H1 (cell line): ENCODE results near the gene MYH10. TPM values are rescaled to one million over a fixed set of nuclear protein-coding genes. Genes with fewer than 3 reads are reported as not detected.

Source experiments
- CTCF ChIA-PET: fragments of 300-600 bp; sonication (Branson Sonifier 250); formaldehyde crosslinking; loops from one replicate; lab custom pipeline; 2021; ENCODE audit not compliant: partially characterized antibody; lab: Charles Lee
- POLR2A ChIA-PET: fragments of 300-600 bp; sonication (Branson Sonifier 250); formaldehyde crosslinking; loops from one replicate; lab custom pipeline; 2021; ENCODE audit warnings: inconsistent platforms; ENCODE audit not compliant: partially characterized antibody; lab: Charles Lee
- DNase-seq, 2 experiments: peaks; one replicate each; pipeline versions ENCODE4 v3.0.0 to v3.0.0-alpha.2; 2010 to 2022; ENCODE audit warnings: low spot score in 2 of 2, low read depth in 1 of 2, mixed read lengths in 1 of 2
- FAIRE-seq: peaks from 2 replicates; lab custom pipeline; 2011; peaks lifted over from hg19 to GRCh38; lab: Jason Lieb, UNC
- H2AFZ ChIP-seq: 2 replicates; pipeline ENCODE4 v1.8.1; 2012; ENCODE audit warnings: low read length, inconsistent platforms
- H2AK5ac ChIP-seq: 2 replicates; pipeline ENCODE4 v1.6.1; 2013; ENCODE audit warnings: low read depth, low read length
- H2BK120ac ChIP-seq: replicated peaks from 2 replicates; pipeline ENCODE3; 2013; ENCODE audit warnings: low read depth, low read length, inconsistent platforms
- H2BK12ac ChIP-seq: 2 replicates; pipeline ENCODE4 v1.6.1; 2013; ENCODE audit warnings: low read depth, low read length
- H2BK15ac ChIP-seq: 2 replicates; pipeline ENCODE4 v1.6.1; 2013; ENCODE audit warnings: low read length
- H2BK20ac ChIP-seq: 2 replicates; pipeline ENCODE4 v1.6.1; 2013; ENCODE audit warnings: low read length
- H2BK5ac ChIP-seq: 2 replicates; pipeline ENCODE4 v1.6.1; 2013; ENCODE audit warnings: low read depth, low read length
- H3K14ac ChIP-seq: 2 replicates; pipeline ENCODE4 v1.6.1; 2013; ENCODE audit warnings: inconsistent platforms; ENCODE audit not compliant: insufficient read length
- H3K18ac ChIP-seq: 2 replicates; pipeline ENCODE4 v1.6.1; 2013; ENCODE audit warnings: low read length; ENCODE audit errors: extremely low read depth
- H3K23ac ChIP-seq: 2 replicates; pipeline ENCODE4 v1.6.1; 2013; ENCODE audit warnings: inconsistent platforms; ENCODE audit not compliant: insufficient read length
- H3K23me2 ChIP-seq: 2 replicates; pipeline ENCODE4 v1.6.1; 2013; ENCODE audit warnings: low read depth, low read length
- H3K27ac ChIP-seq: 2 replicates; pipeline ENCODE4 v1.6.1; 2011; ENCODE audit warnings: low read depth, low read length, inconsistent platforms
- H3K27me3 ChIP-seq, 4 experiments: replicated peaks in 1 of 4; 1 replicate in 1 of 4; 2 replicates in 3 of 4; pipeline versions ENCODE4 v1.6.1 to v1.8.1; 2011 to 2013; ENCODE audit warnings: low read length in 3 of 4, mild to moderate bottlenecking in 3 of 4, inconsistent platforms in 2 of 4, mixed read lengths in 2 of 4, moderate library complexity in 1 of 4; ENCODE audit not compliant: control insufficient read depth in 3 of 4, insufficient read depth in 3 of 4; ENCODE audit errors: extremely low read depth in 1 of 4
- H3K36me3 ChIP-seq, 4 experiments: 2 replicates each; pipeline versions ENCODE4 v1.6.1 to v1.8.1; 2011 to 2013; ENCODE audit warnings: mild to moderate bottlenecking in 4 of 4, low read length in 3 of 4, moderate library complexity in 2 of 4, control low read depth in 1 of 4, inconsistent platforms in 1 of 4; ENCODE audit not compliant: insufficient read depth in 4 of 4, control insufficient read depth in 2 of 4
- H3K4ac ChIP-seq: replicated peaks from 2 replicates; pipeline ENCODE3; 2013; ENCODE audit warnings: low read length, low read depth, mixed read lengths, inconsistent platforms; ENCODE audit not compliant: insufficient read length
- H3K4me1 ChIP-seq, 4 experiments: replicated peaks in 1 of 4; 1 replicate in 1 of 4; 2 replicates in 3 of 4; pipeline versions ENCODE4 v1.6.1 to v1.8.1; 2011 to 2013; ENCODE audit warnings: low read length in 3 of 4, inconsistent platforms in 2 of 4, mixed read lengths in 1 of 4; ENCODE audit not compliant: insufficient read depth in 4 of 4, control insufficient read depth in 3 of 4
- H3K4me2 ChIP-seq, 2 experiments: 2 replicates each; pipeline versions ENCODE4 v1.6.1 to v1.8.1; 2011 to 2013; ENCODE audit warnings: low read depth in 2 of 2, low read length in 2 of 2, control low read depth in 1 of 2, inconsistent platforms in 1 of 2, mild to moderate bottlenecking in 1 of 2; ENCODE audit not compliant: insufficient read depth in 1 of 2
- H3K4me3 ChIP-seq, 4 experiments: fragments of 200-600, 300-600 bp in 1 of 4; sonication (generic), shearing (Covaris generic), sonication (Bioruptor Twin) in 1 of 4; 2 replicates each; pipeline versions ENCODE4 v1.5.1 to v1.8.1; 2011 to 2016; ENCODE audit warnings: low read length in 4 of 4, low read depth in 3 of 4, control low read depth in 2 of 4, inconsistent platforms in 2 of 4, mild to moderate bottlenecking in 2 of 4, mixed read lengths in 1 of 4, moderate library complexity in 1 of 4; ENCODE audit not compliant: insufficient read depth in 2 of 4; ENCODE audit errors: extremely low read depth in 1 of 4
- H3K56ac ChIP-seq: replicated peaks from 2 replicates; pipeline ENCODE3; 2013; ENCODE audit warnings: low read depth, mild to moderate bottlenecking, mixed read lengths, low read length, inconsistent platforms; ENCODE audit not compliant: insufficient read length
- H3K79me1 ChIP-seq: 2 replicates; pipeline ENCODE4 v1.6.1; 2013; ENCODE audit warnings: low read depth, low read length, control low read depth
- H3K79me2 ChIP-seq, 2 experiments: 2 replicates each; pipeline versions ENCODE4 v1.6.1 to v1.8.1; 2012 to 2013; ENCODE audit warnings: low read length in 2 of 2, mild to moderate bottlenecking in 2 of 2, inconsistent platforms in 1 of 2; ENCODE audit not compliant: insufficient read depth in 2 of 2, control insufficient read depth in 1 of 2
- H3K9ac ChIP-seq, 4 experiments: replicated peaks in 1 of 4; 1 replicate in 1 of 4; 2 replicates in 3 of 4; pipeline versions ENCODE4 v1.6.1 to v1.8.1; 2011 to 2013; ENCODE audit warnings: low read depth in 3 of 4, low read length in 3 of 4, control low read depth in 2 of 4, mild to moderate bottlenecking in 2 of 4, moderate library complexity in 2 of 4, inconsistent platforms in 1 of 4; ENCODE audit errors: extremely low read depth in 1 of 4
- H3K9me3 ChIP-seq, 2 experiments: 2 replicates each; pipeline versions ENCODE4 v1.6.1 to v1.8.1; 2012 to 2013; ENCODE audit warnings: mild to moderate bottlenecking in 2 of 2, moderate library complexity in 2 of 2, control low read depth in 1 of 2, inconsistent platforms in 1 of 2, low read depth in 1 of 2, low read length in 1 of 2, mixed read lengths in 1 of 2; ENCODE audit not compliant: insufficient read depth in 2 of 2
- H4K20me1 ChIP-seq, 2 experiments: replicated peaks in 1 of 2; 2 replicates each; pipeline versions ENCODE3 to v1.8.1; 2011 to 2013; ENCODE audit warnings: inconsistent platforms in 2 of 2, low read length in 2 of 2, mild to moderate bottlenecking in 1 of 2; ENCODE audit not compliant: insufficient read depth in 2 of 2, control insufficient read depth in 1 of 2
- H4K5ac ChIP-seq: 2 replicates; pipeline ENCODE4 v1.6.1; 2013; ENCODE audit warnings: low read length, low read depth, mixed read lengths, inconsistent platforms; ENCODE audit not compliant: insufficient read length
- H4K8ac ChIP-seq: 2 replicates; pipeline ENCODE4 v1.8.0; 2013; ENCODE audit warnings: mild to moderate bottlenecking, moderate library complexity, low read length, inconsistent platforms; ENCODE audit not compliant: insufficient read depth; ENCODE audit errors: extremely low read depth
- H4K91ac ChIP-seq: replicated peaks from 2 replicates; pipeline ENCODE3; 2013; ENCODE audit warnings: low read length, mixed read lengths, inconsistent platforms; ENCODE audit not compliant: insufficient read length
- CBX8 ChIP-seq: fragments of 300-800, 300-1000 bp; sonication (generic); IDR thresholded peaks from 2 replicates; pipeline ENCODE4 v1.7.1; 2016; ENCODE audit warnings: low read depth, low read length, borderline replicate concordance
- EGR1 ChIP-seq: IDR thresholded peaks from 2 replicates; pipeline ENCODE4 v1.6.1; 2011; ENCODE audit warnings: low read depth, low read length, borderline replicate concordance
- EP300 ChIP-seq, 2 experiments: IDR thresholded peaks; 1 replicate in 1 of 2; 2 replicates in 1 of 2; pipeline ENCODE4 v1.6.1; 2011 to 2012; ENCODE audit warnings: low read depth in 2 of 2, low read length in 2 of 2, mild to moderate bottlenecking in 2 of 2, borderline replicate concordance in 1 of 2, inconsistent platforms in 1 of 2, moderate library complexity in 1 of 2
- HDAC6 ChIP-seq: IDR thresholded peaks from one replicate; pipeline ENCODE4 v1.7.1; 2012; ENCODE audit warnings: low read depth, mild to moderate bottlenecking, inconsistent platforms, low read length, moderate library complexity
- JUN ChIP-seq: IDR thresholded peaks from 2 replicates; pipeline ENCODE4 v1.6.1; 2011; ENCODE audit warnings: low read depth, mild to moderate bottlenecking, improper control_type of control experiment, low read length
- POLR2A ChIP-seq, 2 experiments: IDR thresholded peaks; 1 replicate in 1 of 2; 2 replicates in 1 of 2; pipeline ENCODE4 v1.6.1; 2011; ENCODE audit warnings: low read depth in 2 of 2, low read length in 2 of 2, mild to moderate bottlenecking in 2 of 2; ENCODE audit errors: control extremely low read depth in 1 of 2
- POLR2AphosphoS5 ChIP-seq: IDR thresholded peaks from 2 replicates; pipeline ENCODE4 v1.6.1; 2011; ENCODE audit warnings: low read depth, low read length
- POU5F1 ChIP-seq: IDR thresholded peaks from 2 replicates; pipeline ENCODE4 v1.6.1; 2011; ENCODE audit warnings: low read depth, mild to moderate bottlenecking, low read length, moderate library complexity
- RXRA ChIP-seq: IDR thresholded peaks from 2 replicates; pipeline ENCODE4 v1.6.1; 2011; ENCODE audit warnings: low read depth, mild to moderate bottlenecking, low read length, moderate library complexity; ENCODE audit not compliant: insufficient read depth
- SRF ChIP-seq: IDR thresholded peaks from 2 replicates; pipeline ENCODE4 v1.6.1; 2011; ENCODE audit warnings: mild to moderate bottlenecking, low read depth, low read length, moderate library complexity
- WGBS, 2 experiments: shearing (Covaris generic) in 1 of 2; methylation state at CpG; one replicate each; pipeline versions ENCODE4 v1.1.6 to v1.1.7; 2013 to 2015; ENCODE audit warnings: low lambda C conversion rate in 2 of 2, mixed read lengths in 2 of 2, inconsistent platforms in 1 of 2, low coverage in 1 of 2, missing lambda C conversion rate in 1 of 2; ENCODE audit not compliant: insufficient replicate concordance in 2 of 2, insufficient coverage in 1 of 2, insufficient read length in 1 of 2; ENCODE audit errors: extremely low coverage in 1 of 2, missing lambda C conversion rate in 1 of 2; 5-methylcytosine and 5-hydroxymethylcytosine counted together
- polyA plus RNA-seq, 7 experiments: library from polyadenylated mRNA; depleted of rRNA in 3 of 7; stranded (reverse) in 5 of 7; unstranded in 2 of 7; fragments of >200 nt in 5 of 7; fragments of 200-250 nt in 2 of 7; gene quantifications; 1 replicate in 5 of 7; 2 replicates in 1 of 7; 4 replicates in 1 of 7; pipeline versions ENCODE4 v1.2.1 to v1.2.3, GENCODE V29; 2011 to 2013; ENCODE audit warnings: missing spikeins in 2 of 7, mixed read lengths in 2 of 7
- total RNA-seq: library from RNA; stranded (reverse); fragmentation: NEBNext Ultra II Directional; extraction: Animal tissue kit (Norgen Biotek cat#: 25700); gene quantifications from 2 replicates; pipeline ENCODE4 v1.2.1, GENCODE V29; 2021
- TF ChIP-seq, protein P1 (sequence below): IDR thresholded peaks from 2 replicates; pipeline ENCODE4 v1.6.1; 2012; ENCODE audit warnings: inconsistent platforms

The MYH10 gene
- total and polyA plus RNA-seq, 2 of the 8 experiments (the other 6 are each of a cell fraction or from before 2014, with no cell fraction given) = 64.1 to 289 TPM

DNA sequence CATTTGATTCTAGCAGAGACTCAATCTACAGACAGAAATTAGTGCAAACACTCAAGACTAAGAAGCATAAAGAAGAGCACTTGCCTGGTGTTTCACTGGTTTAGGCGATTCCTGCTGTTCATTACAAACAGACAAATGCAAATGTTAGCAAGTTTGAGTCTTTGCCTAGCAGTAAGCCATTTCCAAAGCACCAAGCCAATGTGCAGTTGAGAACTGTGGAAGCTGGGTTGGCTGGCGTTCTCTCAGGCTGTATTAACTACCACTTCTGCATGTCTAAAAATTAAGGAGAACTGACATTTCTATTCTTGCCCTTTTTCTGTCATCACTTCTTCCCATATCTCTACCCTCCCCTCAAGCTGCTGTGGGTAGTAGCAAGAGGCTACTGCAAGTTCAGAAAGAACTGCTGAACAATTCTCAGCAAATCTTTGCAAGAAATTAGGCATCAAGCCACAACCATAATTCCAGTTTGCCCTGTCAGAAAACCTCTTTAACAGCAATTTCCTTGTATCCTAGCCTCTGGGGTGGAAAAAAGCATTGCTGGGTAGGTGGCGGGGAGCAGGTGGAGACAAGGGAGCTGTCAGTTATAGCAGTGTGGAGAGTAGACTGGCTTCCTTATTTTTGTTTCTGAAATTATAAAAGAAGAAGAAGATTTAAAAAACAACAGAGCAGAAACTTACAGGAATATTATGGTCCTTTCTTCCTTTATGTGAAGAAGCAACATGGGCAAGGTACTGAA is 53.8 kb downstream of the MYH10 start:
- peaks cover 3% of the 10 kb centered on the region; the same call in 1 of the 2 replicates for H3K79me1 ChIP-seq
- H2BK120ac ChIP-seq = no peak overlapping the region
- POLR2A ChIA-PET = interaction anchor here (1.1 kb wide), 1 partner anchor 24 kb away, joined by 3 read pairs; no protein-coding TSS in a partner anchor
- H3K56ac ChIP-seq = no peak overlapping the region
- peaks cover 0 to 21% of the 10 kb centered on the region in 2 experiments; a peak in 2 of 4 replicates for H3K79me2 ChIP-seq
- H3K23me2 ChIP-seq = no peaks in the 10 kb centered on the region
- H2AFZ ChIP-seq = no peak overlapping the region
- DNase-seq (no peak), FAIRE-seq (no peak)
- no peak overlapping the region for H2AK5ac ChIP-seq
- no peak overlapping the region for H3K23ac ChIP-seq
- no peak overlapping the region for H2BK5ac ChIP-seq
- 85% methylated on average over 3 of the region's 3 CpGs; no CpG with 5 or more reads in 1 of the 2 experiments for WGBS, 2 experiments
- no peak overlapping the region for H4K8ac ChIP-seq
- no peak overlapping the region for H3K4me2 ChIP-seq
- no peak overlapping the region for H2BK12ac ChIP-seq
- no peak overlapping the region for H3K18ac ChIP-seq
- no peaks in the 10 kb centered on the region for H3K27me3 ChIP-seq
- no peak overlapping the region for H4K91ac ChIP-seq
- no peak overlapping the region for H3K4ac ChIP-seq
- peaks cover 4 to 36% (median 15%) of the 10 kb centered on the region in 4 experiments; a peak in 7 of 8 replicates for H3K36me3 ChIP-seq
- no peak overlapping the region for H3K14ac ChIP-seq
- no peak overlapping the region for H2BK15ac ChIP-seq
- peaks cover 2 to 5% of the 10 kb centered on the region in 2 experiments for H4K20me1 ChIP-seq
- H3K27ac ChIP-seq = no peak overlapping the region
- H3K9me3 ChIP-seq = no peaks in the 10 kb centered on the region
- CTCF ChIA-PET = interaction anchor here (2.2 kb wide), 1 partner anchor 170 kb away, joined by 13 read pairs; no protein-coding TSS in a partner anchor
- no peak overlapping the region for H3K4me3 ChIP-seq
- H4K5ac ChIP-seq = no peak overlapping the region
- H3K4me1 ChIP-seq = peaks cover 0 to 4% (median 1%) of the 10 kb centered on the region in 4 experiments; a peak in 1 of 7 replicates
- peak overlapping the region in 1 of 4 experiments; percentile 11; a peak in 1 of 7 replicates for H3K9ac ChIP-seq
- no peak overlapping the region for H2BK20ac ChIP-seq
- TF ChIP-seq, protein P1, sequence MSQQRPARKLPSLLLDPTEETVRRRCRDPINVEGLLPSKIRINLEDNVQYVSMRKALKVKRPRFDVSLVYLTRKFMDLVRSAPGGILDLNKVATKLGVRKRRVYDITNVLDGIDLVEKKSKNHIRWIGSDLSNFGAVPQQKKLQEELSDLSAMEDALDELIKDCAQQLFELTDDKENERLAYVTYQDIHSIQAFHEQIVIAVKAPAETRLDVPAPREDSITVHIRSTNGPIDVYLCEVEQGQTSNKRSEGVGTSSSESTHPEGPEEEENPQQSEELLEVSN = no peak
- TF ChIP-seq EP300 (IDR thresholded peaks at IDR 0.05; ENCODE audit: borderline replicate concordance in 1 of 2, low read depth in 2 of 2, low read length in 2 of 2) (no peak), RXRA (no peak), CBX8 (no peak), HDAC6 (no peak), POLR2A (IDR thresholded peaks at IDR 0.05; ENCODE audit: control extremely low read depth in 1 of 2, low read depth in 2 of 2, low read length in 2 of 2) (no peak), POLR2AphosphoS5 (no peak), SRF (no peak), POU5F1 (no peak), JUN (no peak), EGR1 (no peak)
